HG03342 (cell line): Measurements from ENCODE around the gene ZBTB8B.
"Not testable (repeated sequence)": the region's sequence is repeated elsewhere in the genome, so short reads cannot be mapped to it uniquely, and the experiment has no call there.

Source experiments
- ATAC-seq: cut with Tn5 transposase; IDR thresholded peaks from one replicate; pipeline ENCODE4 v1.9.1; 2021; ENCODE audit warnings: mild to moderate bottlenecking, moderate library complexity; ENCODE audit not compliant: unreplicated experiment

The ZBTB8B gene

GRCh38 chr1:32464716-32465577, at the start of gene ZBTB8B:
Gene ZBTB8B, plus strand, starts transcription at chr1:32465072. Its CDS starts 5,553 bp downstream, at chr1:32470625.
- ATAC-seq, result no peak

- ATAC-seq, result no peak
Measured at GRCh38 chr1:32421775-32422174, 43.1 kb upstream of the ZBTB8B start.

- ATAC-seq, result no peak
Measured at GRCh38 chr1:32426489-32427255, 38.2 kb upstream of the ZBTB8B start.

- no peak for ATAC-seq
Measured at GRCh38 chr1:32427264-32427963, 37.5 kb upstream of the ZBTB8B start.

GRCh38 chr1:32431736-32432400, 33.0 kb upstream of the ZBTB8B start:
- ATAC-seq, result no peak

GRCh38 chr1:32438136-32438535, 26.7 kb upstream of the ZBTB8B start:
- no peak for ATAC-seq

- ATAC-seq, result not testable (repeated sequence)
Measured at GRCh38 chr1:32438777-32439176, 26.1 kb upstream of the ZBTB8B start.

GRCh38 chr1:32441467-32441866, 23.4 kb upstream of the ZBTB8B start:
- not testable (repeated sequence) for ATAC-seq

- no peak for ATAC-seq
Measured at GRCh38 chr1:32447469-32448185, 17.2 kb upstream of the ZBTB8B start.

GRCh38 chr1:32448186-32448772, 16.6 kb upstream of the ZBTB8B start:
- not testable (repeated sequence) for ATAC-seq

- ATAC-seq, result no peak
Measured at GRCh38 chr1:32448773-32449456, 16.0 kb upstream of the ZBTB8B start.

GRCh38 chr1:32449457-32449831, 15.4 kb upstream of the ZBTB8B start:
- not testable (repeated sequence) for ATAC-seq

GRCh38 chr1:32454726-32455125, 10.1 kb upstream of the ZBTB8B start:
- ATAC-seq, result no peak

- ATAC-seq, result no peak
Measured at GRCh38 chr1:32455958-32456357, 8.9 kb upstream of the ZBTB8B start.

- ATAC-seq, result not testable (repeated sequence)
Measured at GRCh38 chr1:32458798-32459197, 6.1 kb upstream of the ZBTB8B start.

- ATAC-seq, result not testable (repeated sequence)
Measured at GRCh38 chr1:32462977-32463376, 1.9 kb upstream of the ZBTB8B start.

- ATAC-seq, result no peak
Measured at GRCh38 chr1:32464191-32464715, 619 bp upstream of the ZBTB8B start.

GRCh38 chr1:32465578-32465933, 684 bp downstream of the ZBTB8B start:
- no peak for ATAC-seq

- ATAC-seq, result no peak
Measured at GRCh38 chr1:32466761-32467160, 1.9 kb downstream of the ZBTB8B start.
